T-helper 9 cell (primary cell): ENCODE data around the gene PAGR1.
"Not testable (repeated sequence)": the region's sequence is repeated elsewhere in the genome, so short reads cannot be mapped to it uniquely, and the experiment has no call there.

ENCODE experiments used
- DNase-seq: peaks from one replicate; pipeline ENCODE4 v3.0.0-alpha.2; 2020

Gene PAGR1

GRCh38 chr16:29813644-29814562 is 2.0 kb upstream of the PAGR1 start:
- no peak for DNase-seq

GRCh38 chr16:29814592-29814991 is 1.4 kb upstream of the PAGR1 start:
- no peak for DNase-seq

GRCh38 chr16:29815032-29815721 is 775 bp upstream of the PAGR1 start:
- no peak for DNase-seq

- DNase-seq = no peak
Measured at GRCh38 chr16:29816694-29817441, 916 bp downstream of the PAGR1 start.

DNA sequence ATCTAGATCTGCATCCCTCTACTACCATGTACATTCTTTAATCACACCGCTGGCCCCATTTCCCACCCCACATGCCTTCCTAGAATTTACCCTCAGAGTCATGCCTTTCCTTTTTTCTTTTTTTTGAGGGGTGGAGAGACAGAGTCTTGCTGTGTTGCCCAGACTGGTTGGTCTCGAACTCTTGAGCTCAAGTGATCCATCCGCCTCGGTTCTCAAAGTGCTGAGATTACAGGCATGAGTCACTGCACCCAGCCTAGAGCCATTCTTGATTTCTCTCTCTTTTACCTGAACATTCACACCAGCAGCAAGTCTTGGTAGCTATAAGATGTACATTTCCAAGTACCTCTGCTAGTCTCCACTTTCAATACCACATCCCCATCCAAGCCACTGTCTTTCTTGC is 2.1 kb downstream of the PAGR1 start:
- no peak for DNase-seq

- no peak for DNase-seq
Measured at GRCh38 chr16:29819506-29819905, 3.6 kb downstream of the PAGR1 start.

GRCh38 chr16:29820271-29820701 is 4.3 kb downstream of the PAGR1 start, which contains the start of gene MVP:
Gene MVP, plus strand, starts transcription at chr16:29820462. Its CDS starts 10,088 bp downstream, at chr16:29830550.
- DNase-seq = no peak

DNA sequence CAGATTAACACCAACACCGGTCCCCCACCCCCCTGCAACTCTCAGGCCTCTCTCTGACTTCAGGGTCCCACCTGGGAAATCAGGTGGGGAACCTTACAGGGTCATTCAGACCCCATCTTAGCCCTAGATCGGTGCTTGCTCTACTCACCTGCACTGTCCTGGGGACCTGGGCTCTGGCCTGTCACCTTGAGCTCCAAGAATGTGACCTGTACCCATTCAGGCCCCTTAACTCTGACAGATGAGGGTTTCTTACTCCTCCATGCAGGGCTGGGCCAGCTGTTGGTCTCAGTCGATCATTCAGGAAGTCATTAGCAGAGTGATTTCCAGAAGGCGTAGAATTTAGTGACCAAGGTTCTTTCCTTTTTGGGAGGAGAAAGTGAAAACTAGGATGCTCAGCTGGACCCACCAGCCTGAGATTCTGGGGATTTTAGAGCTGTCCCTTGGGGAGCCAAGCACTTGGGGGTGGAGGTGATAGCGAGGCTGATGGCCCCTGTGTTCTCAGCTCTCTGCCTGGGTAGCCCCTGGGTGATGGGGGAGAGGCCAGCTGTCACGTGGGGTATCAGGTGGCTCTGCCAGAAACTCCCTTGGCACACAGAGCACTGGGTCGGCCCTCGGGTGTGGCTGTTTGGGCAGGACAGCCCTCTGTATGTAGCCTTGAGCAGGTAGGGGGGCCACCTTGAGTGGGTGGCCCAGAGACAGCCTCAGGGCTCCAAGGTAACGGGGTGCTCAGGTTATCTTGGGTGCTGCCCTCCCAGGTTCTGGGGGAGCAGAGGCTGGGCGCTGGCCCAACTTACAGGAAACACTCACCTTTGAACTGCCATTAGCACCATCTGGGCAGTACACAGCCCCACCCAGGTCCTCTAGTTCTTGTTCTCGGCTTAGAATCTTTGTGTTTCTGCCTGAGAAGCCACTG is 5.0 kb downstream of the PAGR1 start:
- no peak for DNase-seq

GRCh38 chr16:29821643-29822115 is 5.7 kb downstream of the PAGR1 start:
- no peak for DNase-seq

DNA sequence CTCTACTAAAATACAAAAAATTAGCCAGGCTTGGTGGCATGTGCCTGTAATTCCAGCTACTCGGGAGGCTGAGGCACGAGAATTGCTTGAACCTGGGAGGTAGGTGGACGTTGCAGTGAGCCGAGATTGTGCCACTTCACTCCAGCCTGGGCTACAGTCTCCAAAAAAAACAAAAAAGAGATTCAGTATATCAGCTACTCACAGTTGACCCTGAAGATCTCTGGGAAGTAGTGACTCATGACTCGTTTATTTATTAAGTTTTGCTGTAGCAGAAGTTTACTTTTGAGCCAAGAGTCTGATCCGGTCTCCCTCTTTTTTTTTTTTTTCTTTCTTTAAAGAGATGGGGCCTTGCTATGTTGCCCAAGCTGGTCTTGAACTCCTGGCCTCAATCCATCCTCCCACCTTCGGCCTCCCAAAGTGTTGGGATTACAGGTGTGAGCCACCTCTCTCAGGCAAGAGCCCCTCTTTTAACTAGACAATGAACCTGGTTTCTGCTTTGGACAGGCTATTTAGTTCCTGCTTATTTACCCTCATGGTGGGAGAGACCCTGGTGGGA is 8.7 kb downstream of the PAGR1 start:
- DNase-seq = no peak

- DNase-seq = no peak
Measured at GRCh38 chr16:29825145-29826044, 9.4 kb downstream of the PAGR1 start.

DNA sequence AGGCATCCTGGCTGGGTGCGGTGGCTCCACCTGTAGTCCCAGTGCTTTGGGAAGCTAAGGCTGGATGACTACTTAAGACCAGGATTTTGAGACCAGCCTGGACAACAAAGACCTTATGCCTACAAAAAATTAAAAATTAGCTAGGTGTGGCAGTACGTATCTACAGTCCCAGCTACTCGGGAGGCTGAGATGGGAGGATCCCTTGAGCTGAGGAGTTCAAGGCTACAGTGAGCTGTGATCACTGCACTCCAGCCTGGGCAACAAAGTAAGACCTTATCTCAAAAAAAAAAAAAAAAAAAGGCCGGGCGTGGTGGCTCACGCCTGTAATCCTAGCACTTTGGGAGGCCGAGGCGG is 10.4 kb downstream of the PAGR1 start:
- no peak for DNase-seq

GRCh38 chr16:29830774-29831173 is 14.8 kb downstream of the PAGR1 start:
- DNase-seq = no peak

GRCh38 chr16:29831490-29831889 is 15.5 kb downstream of the PAGR1 start:
- no peak for DNase-seq

DNA sequence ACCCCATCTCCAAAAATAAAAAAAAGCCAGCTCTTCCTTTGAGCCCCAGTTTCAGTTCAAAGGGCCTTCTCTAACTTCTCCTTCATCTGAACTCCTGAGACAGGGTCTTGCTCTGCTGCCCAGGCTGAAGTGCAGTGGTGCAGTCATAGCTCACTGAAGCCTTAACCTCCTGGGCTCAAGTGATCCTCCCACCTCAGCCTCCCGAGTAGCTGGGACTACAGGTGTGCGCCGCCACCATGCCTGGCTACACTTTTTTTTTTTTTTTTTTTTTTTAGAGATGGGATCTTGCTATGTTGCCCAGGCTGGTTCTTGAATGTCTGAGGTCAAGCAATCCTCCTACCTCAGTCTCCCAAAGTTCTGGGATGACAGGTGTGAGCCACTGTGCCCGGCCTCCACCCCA is 17.3 kb downstream of the PAGR1 start:
- not testable (repeated sequence) for DNase-seq

GRCh38 chr16:29834079-29834478 is 18.1 kb downstream of the PAGR1 start:
- no peak for DNase-seq

DNA sequence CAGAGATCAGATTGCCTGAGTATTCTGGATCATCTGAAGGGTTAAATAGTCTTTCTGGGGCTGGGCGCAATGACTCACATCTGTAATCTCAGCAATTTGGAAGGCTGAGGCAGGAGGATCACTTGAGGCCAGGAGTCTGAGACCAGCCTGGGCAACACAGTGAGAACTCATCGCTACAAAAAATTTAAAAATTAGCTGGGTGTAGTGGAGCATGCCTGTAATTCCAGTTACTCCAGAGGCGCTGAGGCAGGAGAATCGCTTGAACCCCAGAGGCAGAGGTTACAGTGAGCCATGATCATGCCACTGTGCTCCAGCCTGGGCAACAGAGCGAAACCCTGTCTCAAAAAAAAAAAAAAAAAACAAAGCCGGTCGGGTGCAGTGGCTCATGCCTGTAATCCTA is 20.0 kb downstream of the PAGR1 start:
- DNase-seq = no peak

DNA sequence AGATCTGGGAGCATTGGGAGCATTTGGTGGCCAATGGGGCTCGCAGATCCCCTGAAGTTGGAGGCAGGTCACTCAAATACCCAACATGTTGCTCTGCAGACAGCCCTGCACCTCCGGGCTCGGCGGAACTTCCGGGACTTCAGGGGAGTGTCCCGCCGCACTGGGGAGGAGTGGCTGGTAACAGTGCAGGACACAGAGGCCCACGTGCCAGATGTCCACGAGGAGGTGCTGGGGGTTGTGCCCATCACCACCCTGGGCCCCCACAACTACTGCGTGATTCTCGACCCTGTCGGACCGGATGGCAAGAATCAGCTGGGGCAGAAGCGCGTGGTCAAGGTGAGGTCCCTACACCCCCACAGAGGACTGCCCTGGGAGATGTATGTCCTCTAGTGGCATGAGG is 20.7 kb downstream of the PAGR1 start:
- DNase-seq = no peak

- no peak for DNase-seq
Measured at GRCh38 chr16:29837841-29838240, 21.9 kb downstream of the PAGR1 start.

DNA sequence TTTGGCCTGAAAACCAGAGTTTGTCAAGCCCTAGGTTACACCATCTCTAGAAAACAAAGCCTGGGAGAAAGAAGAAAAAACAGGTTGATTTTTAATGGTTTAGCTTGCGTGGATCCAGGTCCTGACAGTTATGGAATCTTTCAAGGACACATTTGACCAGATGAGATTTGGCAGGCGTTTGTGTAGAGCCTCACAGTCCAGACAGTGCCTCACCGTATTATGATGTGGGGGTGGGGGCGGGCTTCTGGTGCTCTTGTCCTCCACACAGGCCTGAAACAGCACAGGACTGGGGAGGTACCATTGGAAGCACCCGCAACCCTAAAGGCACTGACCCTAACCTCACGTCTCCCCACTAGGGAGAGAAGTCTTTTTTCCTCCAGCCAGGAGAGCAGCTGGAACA is 23.9 kb downstream of the PAGR1 start:
- no peak for DNase-seq

GRCh38 chr16:29840240-29840639 is 24.3 kb downstream of the PAGR1 start:
- DNase-seq = no peak
